ENCODE data around the gene CDC42BPA. TPM values are rescaled to one million over a fixed set of nuclear protein-coding genes. Genes with fewer than 3 reads are reported as not detected.

The CDC42BPA gene
- polyA plus RNA-seq, 1 of the 3 experiments (the other 2 are of a cell fraction), result 6.8 TPM

DNA sequence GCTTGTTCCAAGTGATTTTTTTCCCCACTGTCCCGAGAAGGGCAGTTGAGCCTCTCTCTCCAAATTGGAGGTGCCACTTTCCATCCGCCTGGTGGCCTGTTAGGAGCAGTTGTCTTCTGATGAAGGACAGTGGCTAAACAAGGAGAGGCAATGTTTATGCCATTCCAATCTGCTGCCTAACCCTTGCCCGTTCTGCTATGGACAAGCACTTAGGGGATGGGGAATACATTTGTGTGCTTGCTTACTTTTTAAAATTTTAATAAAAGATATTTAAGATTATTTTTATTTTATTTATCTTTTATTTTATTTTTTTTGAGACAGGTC, 366.2 kb downstream of the CDC42BPA start (continued):
- TF ChIP-seq, protein P1, sequence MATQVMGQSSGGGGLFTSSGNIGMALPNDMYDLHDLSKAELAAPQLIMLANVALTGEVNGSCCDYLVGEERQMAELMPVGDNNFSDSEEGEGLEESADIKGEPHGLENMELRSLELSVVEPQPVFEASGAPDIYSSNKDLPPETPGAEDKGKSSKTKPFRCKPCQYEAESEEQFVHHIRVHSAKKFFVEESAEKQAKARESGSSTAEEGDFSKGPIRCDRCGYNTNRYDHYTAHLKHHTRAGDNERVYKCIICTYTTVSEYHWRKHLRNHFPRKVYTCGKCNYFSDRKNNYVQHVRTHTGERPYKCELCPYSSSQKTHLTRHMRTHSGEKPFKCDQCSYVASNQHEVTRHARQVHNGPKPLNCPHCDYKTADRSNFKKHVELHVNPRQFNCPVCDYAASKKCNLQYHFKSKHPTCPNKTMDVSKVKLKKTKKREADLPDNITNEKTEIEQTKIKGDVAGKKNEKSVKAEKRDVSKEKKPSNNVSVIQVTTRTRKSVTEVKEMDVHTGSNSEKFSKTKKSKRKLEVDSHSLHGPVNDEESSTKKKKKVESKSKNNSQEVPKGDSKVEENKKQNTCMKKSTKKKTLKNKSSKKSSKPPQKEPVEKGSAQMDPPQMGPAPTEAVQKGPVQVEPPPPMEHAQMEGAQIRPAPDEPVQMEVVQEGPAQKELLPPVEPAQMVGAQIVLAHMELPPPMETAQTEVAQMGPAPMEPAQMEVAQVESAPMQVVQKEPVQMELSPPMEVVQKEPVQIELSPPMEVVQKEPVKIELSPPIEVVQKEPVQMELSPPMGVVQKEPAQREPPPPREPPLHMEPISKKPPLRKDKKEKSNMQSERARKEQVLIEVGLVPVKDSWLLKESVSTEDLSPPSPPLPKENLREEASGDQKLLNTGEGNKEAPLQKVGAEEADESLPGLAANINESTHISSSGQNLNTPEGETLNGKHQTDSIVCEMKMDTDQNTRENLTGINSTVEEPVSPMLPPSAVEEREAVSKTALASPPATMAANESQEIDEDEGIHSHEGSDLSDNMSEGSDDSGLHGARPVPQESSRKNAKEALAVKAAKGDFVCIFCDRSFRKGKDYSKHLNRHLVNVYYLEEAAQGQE (IDR thresholded peaks at IDR 0.05; ENCODE audit: low read depth, low read length), result no peak
- TF ChIP-seq GATA2 (CRISPR knock-in tag; IDR thresholded peaks at IDR 0.05) (no peak), FOSL2 (IDR thresholded peaks at IDR 0.05; ENCODE audit: borderline replicate concordance, low read depth) (no peak)

DNA sequence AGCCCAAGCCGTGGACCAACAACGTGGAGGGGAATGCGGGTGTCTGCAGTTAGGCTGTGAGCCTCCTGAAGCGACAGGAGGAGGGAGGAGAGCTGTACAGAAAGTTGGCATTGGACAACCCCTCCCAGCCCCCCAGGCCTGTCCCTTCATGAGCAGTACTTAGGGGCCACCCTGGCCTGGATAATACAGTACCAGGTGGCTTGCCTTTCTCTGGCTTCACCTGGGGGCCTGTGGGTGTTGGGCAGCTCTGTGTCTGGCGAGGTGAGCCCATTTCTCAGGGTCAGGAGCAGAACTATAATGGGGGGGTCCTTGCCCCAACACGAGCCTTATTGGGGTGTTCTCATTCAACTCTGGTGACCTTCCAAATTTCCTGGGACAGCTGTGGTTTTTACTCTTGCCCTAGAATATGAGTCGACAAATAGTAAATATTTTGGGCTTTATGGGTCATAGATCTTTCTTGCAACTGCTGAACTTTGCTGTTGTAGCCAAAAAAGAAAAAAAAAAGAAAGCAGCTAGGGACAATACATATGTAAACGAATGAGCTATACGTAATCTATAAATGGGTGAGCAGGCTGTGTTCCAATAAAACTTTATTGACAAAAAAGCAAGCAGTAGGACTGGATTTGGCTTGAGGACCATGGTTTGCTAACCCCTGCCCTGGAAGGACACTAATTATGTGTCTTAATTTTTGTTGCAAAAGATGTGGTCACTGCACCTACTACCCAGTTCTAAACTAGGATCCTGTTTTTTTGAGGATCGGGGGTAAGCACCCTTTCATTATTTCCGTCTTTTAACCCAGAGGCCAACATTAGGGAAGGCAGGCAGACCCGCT, 366.8 kb downstream of the CDC42BPA start:
- H4K20me1 ChIP-seq (ENCODE audit: insufficient read depth), result no peaks in the 10 kb centered on the region
- no peaks in the 10 kb centered on the region for H3K9me2 ChIP-seq
- no peak overlapping the region for H3K4me3 ChIP-seq (ENCODE audit: low read depth in 2 of 2, low read length in 1 of 2)
- no peak overlapping the region for H3K27ac ChIP-seq (ENCODE audit: low read depth in 2 of 2, low read length in 1 of 2)
- ChIA-PET POLR2A (no interaction called here), CTCF (interaction anchor here (1.8 kb wide), 1 partner anchor 317 kb away, joined by 6 read pairs; no protein-coding TSS in a partner anchor)
- no peaks in the 10 kb centered on the region for H3K9me3 ChIP-seq
- WGBS (ENCODE audit: low lambda C conversion rate), result 87% methylated on average over 11 of the region's 12 CpGs
- H3F3A ChIP-seq (replicated peaks; ENCODE audit: insufficient read depth), result no peaks in the 10 kb centered on the region
- H3K9ac ChIP-seq, result no peak overlapping the region
- no peaks in the 10 kb centered on the region for H3K79me2 ChIP-seq (ENCODE audit: insufficient read depth)
- TF ChIP-seq, protein P2, sequence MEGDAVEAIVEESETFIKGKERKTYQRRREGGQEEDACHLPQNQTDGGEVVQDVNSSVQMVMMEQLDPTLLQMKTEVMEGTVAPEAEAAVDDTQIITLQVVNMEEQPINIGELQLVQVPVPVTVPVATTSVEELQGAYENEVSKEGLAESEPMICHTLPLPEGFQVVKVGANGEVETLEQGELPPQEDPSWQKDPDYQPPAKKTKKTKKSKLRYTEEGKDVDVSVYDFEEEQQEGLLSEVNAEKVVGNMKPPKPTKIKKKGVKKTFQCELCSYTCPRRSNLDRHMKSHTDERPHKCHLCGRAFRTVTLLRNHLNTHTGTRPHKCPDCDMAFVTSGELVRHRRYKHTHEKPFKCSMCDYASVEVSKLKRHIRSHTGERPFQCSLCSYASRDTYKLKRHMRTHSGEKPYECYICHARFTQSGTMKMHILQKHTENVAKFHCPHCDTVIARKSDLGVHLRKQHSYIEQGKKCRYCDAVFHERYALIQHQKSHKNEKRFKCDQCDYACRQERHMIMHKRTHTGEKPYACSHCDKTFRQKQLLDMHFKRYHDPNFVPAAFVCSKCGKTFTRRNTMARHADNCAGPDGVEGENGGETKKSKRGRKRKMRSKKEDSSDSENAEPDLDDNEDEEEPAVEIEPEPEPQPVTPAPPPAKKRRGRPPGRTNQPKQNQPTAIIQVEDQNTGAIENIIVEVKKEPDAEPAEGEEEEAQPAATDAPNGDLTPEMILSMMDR (IDR thresholded peaks at IDR 0.05), result no peak
- TF ChIP-seq ELF1 (IDR thresholded peaks at IDR 0.05) (no peak), MXI1 (IDR thresholded peaks at IDR 0.05; ENCODE audit: low read depth, low read length) (no peak)
- H3K4me1 ChIP-seq (ENCODE audit: control insufficient read depth in 1 of 2, insufficient read depth in 2 of 2, low read depth in 1 of 2, low read length in 1 of 2), result peaks cover 0 to 11% of the 10 kb centered on the region in 2 experiments; a peak in 1 of 4 replicates
- H3K36me3 ChIP-seq (replicated peaks in 1 of 2; ENCODE audit: control insufficient read depth in 1 of 2, insufficient read depth in 2 of 2, low read length in 1 of 2), result no peaks in the 10 kb centered on the region
- no peaks in the 10 kb centered on the region for H3K27me3 ChIP-seq (ENCODE audit: insufficient read depth)
- H3K4me2 ChIP-seq, result no peak overlapping the region
- DNase-seq, result no peak
- H2AFZ ChIP-seq (ENCODE audit: low read depth), result no peak overlapping the region

DNA sequence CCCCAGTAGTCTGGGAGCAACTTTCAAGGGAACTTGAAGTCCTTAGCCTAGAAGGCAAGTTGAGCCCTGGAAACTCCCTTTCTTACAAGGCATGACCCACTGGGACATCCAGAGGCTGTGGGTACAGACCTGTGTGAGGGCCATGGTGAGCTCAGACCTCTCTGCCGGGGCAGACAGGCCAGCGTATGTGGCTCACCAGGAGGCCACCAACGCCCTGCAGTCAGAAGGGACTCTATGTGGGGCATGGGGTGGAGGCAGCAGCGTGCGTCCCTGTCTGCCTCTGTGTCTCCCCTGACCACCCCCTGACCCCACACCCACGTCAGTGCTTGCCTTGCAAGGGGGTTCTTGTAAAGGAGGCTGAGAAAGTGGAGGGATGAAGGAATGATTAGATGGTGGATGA, 367.4 kb downstream of the CDC42BPA start:
- H3K79me2 ChIP-seq (ENCODE audit: insufficient read depth), result no peaks in the 10 kb centered on the region
- 33% methylated on average over 1 of the region's 6 CpGs for WGBS (ENCODE audit: low lambda C conversion rate)
- POLR2A ChIA-PET, result interaction anchor here (0.6 kb wide), 1 partner anchor 505 kb away, joined by 5 read pairs; no protein-coding TSS in a partner anchor

More for the DNA sequence above, 367.4 kb downstream of the CDC42BPA start:
- Histone ChIP-seq H3K27ac (ENCODE audit: low read depth in 2 of 2, low read length in 1 of 2) (no peak overlapping the region), H3K9ac (no peak overlapping the region), H3K27me3 (ENCODE audit: insufficient read depth) (no peaks in the 10 kb centered on the region), H3F3A (replicated peaks; ENCODE audit: insufficient read depth) (no peaks in the 10 kb centered on the region), H3K36me3 (replicated peaks in 1 of 2; ENCODE audit: control insufficient read depth in 1 of 2, insufficient read depth in 2 of 2, low read length in 1 of 2) (no peaks in the 10 kb centered on the region), H3K9me3 (no peaks in the 10 kb centered on the region), H2AFZ (ENCODE audit: low read depth) (no peak overlapping the region), H3K4me2 (no peak overlapping the region), H4K20me1 (ENCODE audit: insufficient read depth) (no peaks in the 10 kb centered on the region), H3K4me1 (ENCODE audit: control insufficient read depth in 1 of 2, insufficient read depth in 2 of 2, low read depth in 1 of 2, low read length in 1 of 2) (peaks cover 0 to 16% of the 10 kb centered on the region in 2 experiments; a peak in 1 of 4 replicates), H3K4me3 (ENCODE audit: low read depth in 2 of 2, low read length in 1 of 2) (no peak overlapping the region), H3K9me2 (no peaks in the 10 kb centered on the region)
- CTCF ChIA-PET, result interaction anchor here (0.6 to 1.8 kb wide), 2 partner anchors 317 to 1123 kb away, joined by 3 to 6 read pairs; no protein-coding TSS in a partner anchor
- no peak for DNase-seq
- TF ChIP-seq, protein P3, sequence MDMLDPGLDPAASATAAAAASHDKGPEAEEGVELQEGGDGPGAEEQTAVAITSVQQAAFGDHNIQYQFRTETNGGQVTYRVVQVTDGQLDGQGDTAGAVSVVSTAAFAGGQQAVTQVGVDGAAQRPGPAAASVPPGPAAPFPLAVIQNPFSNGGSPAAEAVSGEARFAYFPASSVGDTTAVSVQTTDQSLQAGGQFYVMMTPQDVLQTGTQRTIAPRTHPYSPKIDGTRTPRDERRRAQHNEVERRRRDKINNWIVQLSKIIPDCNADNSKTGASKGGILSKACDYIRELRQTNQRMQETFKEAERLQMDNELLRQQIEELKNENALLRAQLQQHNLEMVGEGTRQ (IDR thresholded peaks at IDR 0.05; ENCODE audit: borderline replicate concordance, low read depth, low read length), result no peak
- TF ChIP-seq RCOR1 (IDR thresholded peaks at IDR 0.05; ENCODE audit: low read length) (no peak), TCF12 (IDR thresholded peaks at IDR 0.05) (no peak), MEF2A (IDR thresholded peaks at IDR 0.05; ENCODE audit: borderline replicate concordance, low read depth) (no peak), FOXJ3 (CRISPR knock-in tag; IDR thresholded peaks at IDR 0.05) (no peak), EP300 (IDR thresholded peaks at IDR 0.05; ENCODE audit: borderline replicate concordance in 1 of 2, low read depth in 1 of 2, low read length in 1 of 2) (no peak), RXRA (IDR thresholded peaks at IDR 0.05; ENCODE audit: borderline replicate concordance, low read depth) (no peak), SIN3A (IDR thresholded peaks at IDR 0.05; ENCODE audit: borderline replicate concordance, low read depth, low read length) (no peak), TEAD4 (IDR thresholded peaks at IDR 0.05; ENCODE audit: borderline replicate concordance, insufficient read depth) (no peak)
- TF ChIP-seq, protein P4, sequence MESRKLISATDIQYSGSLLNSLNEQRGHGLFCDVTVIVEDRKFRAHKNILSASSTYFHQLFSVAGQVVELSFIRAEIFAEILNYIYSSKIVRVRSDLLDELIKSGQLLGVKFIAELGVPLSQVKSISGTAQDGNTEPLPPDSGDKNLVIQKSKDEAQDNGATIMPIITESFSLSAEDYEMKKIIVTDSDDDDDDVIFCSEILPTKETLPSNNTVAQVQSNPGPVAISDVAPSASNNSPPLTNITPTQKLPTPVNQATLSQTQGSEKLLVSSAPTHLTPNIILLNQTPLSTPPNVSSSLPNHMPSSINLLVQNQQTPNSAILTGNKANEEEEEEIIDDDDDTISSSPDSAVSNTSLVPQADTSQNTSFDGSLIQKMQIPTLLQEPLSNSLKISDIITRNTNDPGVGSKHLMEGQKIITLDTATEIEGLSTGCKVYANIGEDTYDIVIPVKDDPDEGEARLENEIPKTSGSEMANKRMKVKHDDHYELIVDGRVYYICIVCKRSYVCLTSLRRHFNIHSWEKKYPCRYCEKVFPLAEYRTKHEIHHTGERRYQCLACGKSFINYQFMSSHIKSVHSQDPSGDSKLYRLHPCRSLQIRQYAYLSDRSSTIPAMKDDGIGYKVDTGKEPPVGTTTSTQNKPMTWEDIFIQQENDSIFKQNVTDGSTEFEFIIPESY (IDR thresholded peaks at IDR 0.05; ENCODE audit: borderline replicate concordance, low read depth), result no peak
